Measurements from ENCODE around the gene RPL10A.

The RPL10A gene

DNA sequence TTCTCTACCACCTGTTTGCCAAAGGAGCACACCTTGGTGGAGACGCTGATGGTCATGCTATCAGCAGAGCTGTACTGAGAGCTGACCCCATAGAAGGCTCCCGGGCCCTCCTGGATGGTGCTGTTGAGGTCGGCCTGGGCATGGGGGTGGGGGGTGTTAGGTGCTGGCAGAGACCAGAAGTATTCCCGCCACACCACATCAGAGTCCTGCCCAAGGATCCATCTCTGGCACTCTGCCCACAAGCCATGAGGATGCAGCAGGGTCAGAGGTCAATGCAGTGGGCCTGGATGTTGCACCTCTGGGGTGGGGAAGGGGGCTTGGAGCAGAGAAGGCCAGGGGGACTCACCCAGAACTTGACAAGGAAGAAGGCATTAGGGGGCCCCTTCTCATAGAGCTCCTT is 7.4 kb downstream of the RPL10A start:
- DNase-seq (ENCODE audit: low read depth in 2 of 2), result no peak

DNA sequence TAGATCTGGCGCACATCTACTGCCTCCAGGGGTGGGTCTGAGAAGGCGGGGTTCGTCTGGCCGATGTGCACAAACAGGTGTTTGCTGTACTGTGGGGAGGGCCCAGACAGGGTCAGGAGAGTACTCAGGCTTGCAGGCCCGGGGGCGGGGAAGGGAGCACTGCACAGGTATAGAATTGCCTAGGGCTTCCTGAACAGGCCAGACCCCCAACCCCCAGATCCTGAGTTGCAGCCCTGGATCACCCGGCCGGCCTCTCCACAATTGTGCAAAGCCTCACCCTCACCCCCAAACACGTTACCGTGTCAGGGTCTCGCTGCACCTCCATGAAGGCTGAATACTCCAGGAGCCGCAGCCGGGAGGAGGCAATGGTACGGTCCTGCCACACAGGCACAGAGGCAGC is 7.8 kb downstream of the RPL10A start:
- no peak for DNase-seq (ENCODE audit: low read depth in 2 of 2)

DNA sequence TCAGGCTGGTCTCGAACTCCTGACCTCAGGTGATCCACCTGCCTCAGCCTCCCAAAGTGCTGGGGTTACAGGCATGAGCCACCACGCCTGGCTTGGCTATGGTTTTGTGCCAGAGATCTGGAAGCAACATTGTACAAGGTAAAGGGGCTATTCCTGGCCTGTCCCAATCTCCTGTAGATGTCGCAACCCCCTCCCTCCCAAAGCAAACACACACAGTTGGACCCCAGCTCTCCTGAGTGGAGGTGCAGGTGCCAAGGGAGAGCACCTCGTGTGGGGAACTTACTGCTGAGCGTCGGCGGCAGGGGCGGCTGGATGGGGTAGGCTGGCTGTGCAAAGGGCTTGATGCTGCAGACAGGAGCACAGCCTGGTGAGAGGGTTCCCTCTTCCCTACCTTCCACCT is 8.8 kb downstream of the RPL10A start:
- DNase-seq (ENCODE audit: low read depth in 2 of 2), result no peak

DNA sequence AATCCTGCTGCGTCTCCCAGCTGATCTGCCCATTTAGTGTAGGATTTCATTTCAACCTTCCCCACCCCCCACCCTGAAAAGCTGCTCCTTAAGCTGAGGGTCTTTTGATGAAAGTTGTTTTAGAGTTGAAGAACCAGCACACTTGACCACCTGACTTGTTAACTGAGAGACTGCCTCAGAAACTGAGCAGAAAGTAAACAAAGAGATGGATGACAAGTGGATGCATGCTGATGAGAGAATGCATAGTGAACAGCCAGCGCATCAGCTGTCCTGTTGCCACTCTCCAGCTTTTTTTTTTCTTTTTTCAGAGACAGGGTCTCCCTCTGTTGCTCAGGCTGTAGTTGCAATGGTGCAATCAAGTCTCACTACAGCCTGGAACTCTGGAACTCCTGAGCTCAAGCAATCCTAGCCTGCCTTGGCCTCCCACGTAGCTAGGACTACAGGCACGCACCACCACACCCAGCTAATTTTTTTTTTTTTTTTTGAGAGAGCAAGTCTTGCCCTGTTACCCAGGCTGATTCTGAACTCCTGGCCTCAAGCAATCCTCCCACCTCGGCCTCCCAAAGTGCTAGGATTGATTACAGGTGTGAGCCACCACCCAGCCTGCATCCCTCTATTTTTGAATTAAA is 9.5 kb downstream of the RPL10A start:
- no peak for DNase-seq (ENCODE audit: low read depth in 2 of 2)

DNA sequence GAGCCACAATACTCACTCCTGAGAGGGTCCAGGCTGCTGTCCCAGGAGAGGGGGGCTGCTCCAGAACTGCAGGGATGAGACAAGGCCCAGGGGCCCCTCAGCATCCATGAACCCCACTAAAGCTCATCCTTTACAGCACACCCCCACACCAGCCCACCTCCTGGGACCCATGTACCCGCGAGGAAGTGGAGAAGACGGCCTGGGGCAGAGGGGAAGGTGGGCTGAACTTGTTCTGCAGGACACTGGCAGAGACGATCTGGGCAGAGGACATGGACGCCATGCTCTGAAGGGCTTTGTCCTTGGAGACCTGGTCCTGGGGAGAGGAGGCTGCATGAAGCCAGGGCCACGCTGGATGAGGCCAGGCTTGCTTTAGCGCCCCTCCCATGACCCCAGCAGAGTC is 10.1 kb downstream of the RPL10A start:
- DNase-seq (ENCODE audit: low read depth in 2 of 2), result no peak

DNA sequence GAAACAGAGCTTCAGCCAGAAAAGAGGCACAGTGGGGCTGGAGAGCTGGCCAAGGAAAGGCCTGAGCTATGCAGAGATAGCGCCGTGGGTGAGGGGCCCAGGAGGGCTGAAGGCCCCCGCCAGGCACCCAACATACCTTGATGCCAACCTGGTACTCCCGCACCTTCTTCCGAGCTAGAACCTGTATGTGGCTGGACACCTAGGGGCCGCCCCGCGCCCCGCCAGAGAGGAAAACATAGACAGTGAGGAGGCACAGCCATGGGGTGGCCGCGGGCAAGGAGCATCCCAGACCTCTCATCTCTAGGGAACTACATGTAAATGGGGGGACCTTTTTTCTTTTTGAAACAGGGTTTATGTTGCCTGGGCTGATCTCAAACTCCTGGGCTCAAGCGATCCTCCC is 12.0 kb downstream of the RPL10A start:
- DNase-seq (ENCODE audit: low read depth in 2 of 2), result no peak

DNA sequence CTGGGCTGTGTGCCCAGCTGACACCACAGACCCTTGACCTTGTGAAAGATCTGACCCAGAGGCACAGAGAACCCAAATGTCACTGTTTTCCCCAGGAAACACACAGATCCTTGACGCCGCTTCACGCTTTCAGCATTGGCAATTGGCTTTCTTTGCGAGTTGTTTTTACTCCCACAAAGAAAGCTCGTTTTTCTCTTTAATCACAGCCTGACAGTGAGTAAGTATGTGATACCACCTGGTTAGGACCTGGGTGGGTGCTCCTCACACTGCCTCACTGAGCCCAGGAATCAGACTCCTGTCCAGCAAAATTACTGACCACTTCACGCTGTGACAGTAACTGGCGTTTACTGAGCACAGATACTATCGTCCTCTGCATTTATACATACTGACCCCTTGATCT is 13.0 kb downstream of the RPL10A start:
- DNase-seq (ENCODE audit: low read depth in 2 of 2), result no peak

DNA sequence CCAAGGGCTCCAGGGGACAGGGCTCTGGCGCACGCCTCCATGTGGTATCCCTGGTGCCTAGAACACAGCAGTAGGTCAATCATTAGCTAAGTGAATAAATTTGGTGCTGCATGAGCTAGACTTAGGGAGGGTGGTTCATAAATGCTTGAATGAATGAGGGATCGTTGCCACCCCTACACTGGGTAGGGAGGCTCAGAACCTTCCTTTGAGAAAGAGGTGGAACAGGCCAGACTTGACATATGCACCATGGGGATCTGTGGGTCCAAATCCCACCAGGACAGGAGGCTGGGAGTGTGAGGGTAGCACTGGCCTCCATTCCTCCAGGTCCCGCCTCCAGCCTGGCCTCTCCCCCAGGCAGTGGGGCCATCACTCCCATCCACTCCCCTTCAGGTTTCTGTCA is 14.9 kb downstream of the RPL10A start:
- DNase-seq (ENCODE audit: low read depth in 2 of 2), result no peak

DNA sequence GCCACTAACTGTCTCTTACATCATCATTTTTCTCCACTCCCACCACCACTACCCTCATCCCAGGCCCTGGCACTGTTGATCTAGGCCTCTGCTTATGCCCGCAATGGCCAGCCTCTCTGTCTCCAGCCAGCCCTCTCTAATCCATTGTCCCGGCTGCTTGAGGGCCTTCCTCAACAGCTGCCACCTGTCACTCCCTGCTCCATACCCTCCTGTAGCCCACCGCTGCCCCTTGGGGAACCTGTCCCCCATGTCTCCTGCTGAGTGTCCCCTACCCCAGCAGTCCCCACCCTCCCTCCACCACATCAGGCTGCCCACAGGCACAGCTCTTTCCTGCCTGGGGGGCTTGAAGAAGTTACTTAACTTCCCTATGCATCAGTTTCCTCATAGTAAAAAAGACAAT is 15.3 kb downstream of the RPL10A start:
- DNase-seq (ENCODE audit: low read depth in 2 of 2), result no peak

DNA sequence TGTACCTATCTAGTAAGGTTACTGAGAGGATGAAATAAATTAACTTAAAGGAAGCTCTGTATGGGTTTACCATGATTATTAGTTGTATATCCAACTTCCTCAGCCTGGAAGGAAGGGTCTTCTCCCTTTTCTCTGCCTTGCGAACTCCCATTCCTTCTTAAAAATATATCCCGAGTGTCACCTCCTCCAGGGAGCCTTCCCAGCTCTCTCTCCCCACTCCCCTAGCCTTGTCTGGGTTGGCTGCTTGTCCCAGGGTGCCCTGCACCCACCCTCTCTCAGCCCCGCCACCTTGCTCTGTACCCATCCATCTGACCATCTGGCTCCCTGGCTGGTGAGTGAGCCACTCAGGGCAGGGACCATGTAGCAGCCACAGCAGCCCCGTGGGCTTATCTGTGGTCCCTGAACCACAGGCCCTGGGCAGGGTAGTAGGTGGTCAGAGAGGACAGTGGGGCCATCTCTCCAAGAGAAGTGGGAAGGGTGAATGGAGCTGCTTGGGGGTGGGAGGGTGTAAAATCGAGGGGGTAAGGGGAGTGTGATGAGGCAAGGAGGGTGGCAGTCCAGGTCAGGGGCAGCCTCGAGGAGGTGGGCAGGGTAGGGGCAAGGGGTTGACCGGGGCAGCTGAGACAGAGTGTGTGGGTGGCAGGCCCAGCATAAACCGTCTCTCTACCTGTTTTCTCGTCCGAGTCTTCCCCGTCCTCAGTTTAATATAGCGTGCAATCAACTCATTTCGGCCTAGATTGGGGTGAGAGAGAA is 15.9 kb downstream of the RPL10A start:
- no peak for DNase-seq (ENCODE audit: low read depth in 2 of 2)

DNA sequence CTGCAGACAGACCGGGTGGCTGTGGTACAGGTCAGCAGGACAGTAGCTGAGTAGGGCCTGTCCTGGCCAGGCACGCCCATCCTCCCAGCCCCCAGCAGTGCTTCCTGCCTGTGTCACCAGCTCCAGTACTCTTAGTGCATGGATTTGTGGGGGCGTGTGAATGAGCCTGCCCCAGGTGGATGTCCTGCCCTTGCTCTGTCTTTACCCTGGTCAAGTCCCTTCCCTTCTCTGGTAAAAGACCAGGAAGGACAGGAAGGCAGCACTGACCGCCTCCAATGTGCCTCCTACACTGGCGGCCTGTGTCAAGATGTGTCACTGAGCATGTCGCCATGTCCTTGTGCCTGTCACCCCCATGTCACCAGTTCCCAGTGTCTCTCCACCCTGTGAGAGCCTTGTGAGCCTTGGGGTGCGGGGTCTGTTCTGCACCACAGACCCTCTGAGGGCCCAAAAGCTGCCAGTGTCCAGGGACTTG is 16.8 kb downstream of the RPL10A start:
- DNase-seq (ENCODE audit: low read depth in 2 of 2), result no peak

DNA sequence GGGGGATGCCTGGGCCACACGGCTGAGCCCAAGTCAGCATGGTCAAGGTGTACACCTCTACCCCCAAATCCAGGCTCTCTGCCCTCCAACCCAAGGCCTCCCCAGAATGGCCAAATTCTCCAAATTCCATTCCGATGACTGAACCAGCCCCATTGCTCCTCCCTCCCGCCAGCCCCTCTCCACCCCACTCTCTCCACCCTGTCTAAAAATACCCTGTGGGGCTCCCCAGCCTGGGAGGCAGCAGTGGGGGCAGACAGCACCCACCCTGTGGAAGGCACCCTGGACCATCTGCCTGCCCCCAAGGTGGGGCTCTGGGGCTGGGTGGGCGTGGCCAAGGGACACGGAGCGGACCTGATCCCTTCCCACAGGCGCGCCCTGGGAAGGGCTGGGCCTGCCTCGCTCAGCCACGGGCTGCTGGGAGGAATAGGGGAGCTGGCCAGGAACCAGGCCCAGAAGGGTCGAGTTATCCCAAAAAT is 17.2 kb downstream of the RPL10A start:
- DNase-seq (ENCODE audit: low read depth in 2 of 2), result no peak

DNA sequence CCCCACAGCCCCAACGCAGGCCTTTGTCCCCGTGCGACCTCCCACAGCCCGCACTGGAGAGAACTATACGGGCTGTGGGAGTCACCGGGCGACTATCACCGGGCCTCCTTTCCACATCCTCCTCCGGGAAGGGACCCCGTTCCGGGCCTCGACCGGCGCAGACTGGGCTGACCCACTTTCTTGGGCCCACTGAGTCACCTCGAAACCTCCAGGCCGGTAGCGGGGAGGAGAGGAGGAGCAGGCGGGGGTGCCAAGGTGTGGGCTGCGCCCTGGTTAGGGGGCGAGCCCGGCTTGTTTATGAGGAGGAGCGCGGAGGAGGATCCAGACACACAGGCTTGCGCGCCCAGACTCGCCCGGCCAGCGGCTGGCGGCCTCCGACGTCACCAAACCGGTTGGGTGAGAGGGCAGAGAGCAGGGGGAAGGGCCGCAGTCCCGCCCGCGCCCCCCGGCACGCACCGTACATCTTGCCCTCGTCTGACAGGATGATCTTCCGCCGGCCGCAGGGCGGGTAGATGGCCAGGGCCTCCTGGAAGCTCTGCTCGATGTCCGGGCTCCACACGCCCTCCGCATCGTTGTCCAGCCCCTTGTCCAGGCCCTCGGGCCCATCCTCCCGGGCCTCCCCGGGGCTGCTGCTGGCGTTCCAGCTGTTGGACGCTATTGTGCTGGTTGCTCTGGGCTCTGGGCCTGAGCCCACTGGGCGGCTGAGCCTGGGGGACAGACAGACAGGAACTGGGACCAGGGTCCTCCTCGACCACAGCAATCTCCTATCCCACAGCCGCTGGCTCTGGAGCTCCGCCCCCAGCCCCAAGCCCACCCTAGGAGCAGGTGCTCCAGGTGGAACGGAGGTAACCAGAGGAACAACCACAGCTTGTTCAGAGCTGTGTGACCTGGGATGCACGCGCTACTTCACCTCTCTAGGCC is 18.1 kb downstream of the RPL10A start:
- no peak for DNase-seq (ENCODE audit: low read depth in 2 of 2)

DNA sequence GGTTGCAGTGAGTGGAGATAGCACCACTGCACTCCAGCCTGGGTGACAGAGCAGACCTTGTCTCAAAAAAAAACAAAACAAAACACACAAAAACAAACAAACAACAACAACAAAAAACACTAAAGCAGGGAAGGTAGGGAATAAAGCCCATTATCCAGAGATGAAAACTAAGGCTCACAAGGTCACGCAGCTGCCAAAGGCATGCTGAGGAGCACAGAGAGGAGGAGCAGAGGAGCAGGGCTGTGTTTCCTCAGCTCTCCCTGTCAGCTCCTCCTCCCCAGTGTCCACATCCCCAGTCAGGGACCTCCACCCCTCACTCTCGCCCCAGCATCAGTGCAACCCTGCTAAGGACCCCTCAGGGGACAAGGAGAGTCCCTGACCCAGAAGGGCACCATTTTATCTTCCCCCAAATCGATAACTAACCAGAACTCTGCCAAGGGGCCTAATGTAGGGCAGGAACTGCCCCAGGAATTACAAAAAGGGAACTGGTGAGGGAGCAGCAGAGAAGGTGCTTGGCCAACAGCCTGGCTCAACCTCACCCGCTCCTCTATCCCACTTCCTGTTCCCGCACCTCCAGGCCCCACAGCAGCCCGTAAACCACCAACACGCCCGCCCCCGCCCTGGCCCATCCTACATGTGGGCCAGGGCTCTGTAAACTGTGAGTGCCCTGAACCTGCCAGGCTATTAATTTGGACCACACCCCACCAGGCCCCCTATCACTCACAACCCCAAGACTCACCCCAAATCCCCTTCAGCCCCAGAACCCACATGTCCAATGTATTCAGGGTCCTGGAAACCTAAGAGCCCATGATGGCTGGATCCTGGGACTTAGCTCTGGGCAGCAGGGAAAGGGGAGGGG is 19.7 kb downstream of the RPL10A start:
- DNase-seq (ENCODE audit: low read depth in 2 of 2), result no peak

DNA sequence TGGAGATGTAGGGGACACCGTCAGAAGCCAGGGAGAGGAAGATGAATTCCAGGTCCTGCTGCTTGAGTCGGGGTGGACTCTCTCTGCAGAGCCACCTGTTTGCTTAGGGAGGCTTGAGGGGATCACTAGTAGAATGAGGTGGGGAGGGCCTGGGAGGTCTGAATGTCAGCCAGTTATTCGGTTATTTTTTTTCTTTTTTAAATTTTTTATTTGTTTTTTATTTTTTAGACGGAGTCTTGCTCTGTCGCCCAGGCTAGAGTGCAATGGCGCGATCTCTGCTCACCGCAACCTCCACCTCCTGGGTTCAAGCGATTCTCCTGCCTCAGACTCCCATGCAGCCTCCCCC is 20.3 kb downstream of the RPL10A start:
- no peak for DNase-seq (ENCODE audit: low read depth in 2 of 2)

DNA sequence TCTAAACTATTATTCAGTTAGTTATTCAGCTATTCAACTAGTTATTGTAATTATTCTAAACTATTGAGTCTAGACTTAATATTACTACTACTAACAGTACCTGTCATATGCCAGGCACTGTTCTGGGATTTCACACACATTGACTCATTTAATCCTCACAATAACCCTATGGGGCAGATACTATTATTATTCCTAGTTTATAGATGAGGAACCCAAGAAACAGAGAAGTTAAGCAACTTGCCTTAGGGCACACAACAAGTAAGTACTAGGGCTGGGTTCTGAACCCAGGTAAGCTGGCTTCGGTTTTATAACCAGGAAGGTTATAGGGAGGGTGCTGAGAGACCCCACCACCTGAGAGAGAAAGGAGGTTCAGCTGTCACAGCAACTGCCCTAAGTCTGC is 20.9 kb downstream of the RPL10A start:
- no peak for DNase-seq (ENCODE audit: low read depth in 2 of 2)

DNA sequence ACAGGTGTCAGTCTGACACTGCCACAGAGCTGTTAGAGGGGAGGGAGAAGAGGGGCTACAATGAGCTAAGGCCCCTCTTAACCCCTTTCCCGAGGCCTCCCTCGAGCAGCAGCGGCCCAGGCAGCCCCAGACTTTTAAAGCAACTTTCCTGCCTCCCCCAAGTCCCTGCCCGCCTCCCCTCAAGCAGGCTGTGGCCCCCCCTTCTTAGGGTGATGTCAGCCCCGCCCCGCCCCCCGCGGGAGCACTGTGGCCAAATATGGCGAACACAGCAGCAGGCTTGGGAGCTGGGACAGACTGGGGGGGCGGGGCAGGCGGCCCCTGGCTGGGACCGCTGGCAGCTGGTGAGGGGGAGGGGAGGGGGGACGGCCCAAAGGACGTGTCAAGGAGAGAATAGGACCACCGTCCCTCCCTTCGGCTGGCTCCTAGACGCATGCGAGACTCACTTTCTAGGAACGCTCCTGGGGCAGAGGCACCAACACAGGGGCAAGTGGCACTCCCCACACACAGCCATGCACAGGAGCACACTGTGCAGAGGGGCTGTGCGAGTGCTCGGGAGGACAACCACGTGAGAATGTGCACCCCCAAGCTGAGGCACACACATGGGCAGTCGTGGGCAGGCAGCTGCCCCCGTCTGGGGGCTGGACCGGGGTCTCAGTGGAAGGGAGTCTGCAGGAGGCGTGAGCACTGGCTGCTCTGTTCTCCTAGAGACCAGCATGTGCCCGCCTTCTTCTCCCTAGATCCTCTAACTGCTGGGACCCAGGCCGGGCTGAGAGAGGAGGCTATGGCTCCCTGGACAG is 22.0 kb downstream of the RPL10A start:
- DNase-seq (ENCODE audit: low read depth in 2 of 2), result no peak

DNA sequence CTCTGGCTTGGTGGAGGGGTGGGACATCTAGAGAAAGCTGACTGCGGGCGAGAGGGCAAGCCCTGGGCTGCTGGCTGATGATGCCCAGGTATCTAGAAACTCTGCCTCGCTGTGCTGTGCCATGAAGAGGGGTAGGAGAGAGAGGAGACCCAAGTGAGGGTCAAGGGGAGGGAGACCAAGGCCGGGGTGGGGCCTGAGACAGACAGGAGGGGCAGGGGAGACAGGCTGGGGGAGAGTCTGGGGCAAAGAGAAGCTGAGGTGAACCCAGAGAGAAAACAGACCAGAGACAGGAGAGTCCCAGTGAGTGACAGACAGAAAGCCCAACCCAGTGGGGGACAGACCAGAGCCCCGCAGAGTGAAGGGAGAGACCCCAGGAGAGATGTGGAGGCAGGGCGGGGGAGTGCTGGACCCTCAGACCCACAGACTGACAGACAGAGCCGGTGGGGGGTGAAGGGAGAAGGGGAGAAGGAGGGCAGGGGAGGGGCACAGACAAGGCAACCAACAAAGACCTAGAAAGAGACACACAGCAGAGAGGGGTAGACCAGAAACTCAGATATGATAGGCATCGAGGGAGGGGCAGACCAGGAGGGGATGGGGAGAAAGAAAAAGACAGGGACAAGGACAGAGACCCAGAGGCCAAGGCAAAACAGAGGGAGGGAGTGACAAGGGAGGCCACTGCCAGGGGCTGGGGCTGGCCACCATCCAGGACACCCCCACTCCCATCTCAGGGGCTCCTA is 22.8 kb downstream of the RPL10A start:
- DNase-seq (ENCODE audit: low read depth in 2 of 2), result no peak

DNA sequence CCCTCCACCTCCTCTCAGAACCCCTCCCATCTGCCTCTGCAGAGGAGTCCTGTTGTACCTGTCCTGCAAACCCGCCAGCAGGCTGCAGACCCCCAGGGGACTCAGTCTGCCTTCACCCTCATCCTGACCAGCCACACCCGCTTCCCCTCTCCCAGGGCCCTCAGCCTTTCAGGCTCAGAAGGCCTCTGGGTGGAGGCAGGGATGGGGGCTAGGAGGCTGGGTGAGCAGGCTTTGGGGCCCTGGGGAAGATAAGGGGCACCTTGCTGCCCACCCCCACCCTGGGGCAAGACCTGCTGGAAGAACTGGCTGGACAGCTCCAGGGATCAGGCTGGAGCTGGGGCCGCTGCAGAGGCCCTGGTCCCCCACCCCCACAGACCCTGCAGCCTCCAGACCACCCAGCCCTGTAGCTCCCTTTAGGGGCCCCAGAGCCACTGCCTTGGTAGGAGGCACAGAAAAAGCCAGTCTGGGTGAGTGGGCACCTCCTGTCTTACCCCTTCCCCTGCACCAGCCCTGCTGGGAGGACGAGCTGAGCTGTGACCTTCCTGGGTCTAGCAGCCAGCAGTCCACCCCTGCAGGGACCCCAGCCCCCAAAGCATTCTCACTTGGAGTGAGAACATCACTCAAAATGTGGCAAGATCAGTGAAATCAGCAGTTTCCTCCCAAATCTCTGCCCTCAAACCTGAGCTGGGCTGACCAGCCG is 23.5 kb downstream of the RPL10A start:
- no peak for DNase-seq (ENCODE audit: low read depth in 2 of 2)

All from stimulated activated CD8-positive, alpha-beta memory T cell treated with anti-CD3 and anti-CD28 coated beads, Interleukin-7, amount 100 ng/mL, for 4 hours (primary cell).